K562 (cell line): ENCODE data around the gene CELA1. TPM values are rescaled to one million over a fixed set of nuclear protein-coding genes. Genes with fewer than 3 reads are reported as not detected.

ENCODE experiments used
- ATAC-seq: fragments of 200-7000 bp; cut with Tn5 transposase; 3 replicates; pipeline ENCODE4 v1.9.1; 2020; ENCODE audit warnings: moderate library complexity
- BruUV-seq: library from RNA; stranded (reverse); fragments of 400-500 nt; replicated peaks from 2 replicates; lab custom pipeline; 2021; lab: Mats Ljungman, UMichigan
- CTCF ChIA-PET: fragments of 300-600 bp; formaldehyde crosslinking; extraction: SDS; loops from one replicate; lab custom pipeline; 2021; ENCODE audit warnings: low intra/inter-chr PET ratio; lab: Yijun Ruan, JAX
- POLR2A ChIA-PET: fragments of 300-600, 350-650 bp; sonication (Branson Sonifier 250); formaldehyde crosslinking; extraction: SDS; loops from one replicate; lab custom pipeline; 2021; ENCODE audit warnings: antibody characterized with exemption, inconsistent platforms; lab: Yijun Ruan, JAX
- DNase-seq, 4 experiments: peaks; one replicate each; pipeline versions ENCODE4 v3.0.0 to v3.0.0-alpha.2; 2011 to 2018; ENCODE audit warnings: low spot score in 3 of 4, mixed read lengths in 3 of 4; ENCODE audit errors: extremely low read depth in 1 of 4
- FAIRE-seq: peaks from 2 replicates; lab custom pipeline; 2011; peaks lifted over from hg19 to GRCh38; lab: Jason Lieb, UNC
- H2AFZ ChIP-seq: 2 replicates; pipeline ENCODE4 v1.6.0; 2011; ENCODE audit warnings: low read depth, low read length, control low read depth, inconsistent platforms
- H3K27ac ChIP-seq: fragments of 200-600 bp; 3 replicates; pipeline ENCODE4 v1.8.0; 2011; ENCODE audit warnings: low read depth, mild to moderate bottlenecking, control low read depth, inconsistent platforms, low read length, moderate library complexity, mixed read lengths; ENCODE audit errors: extremely low read depth
- H3K27me3 ChIP-seq, 2 experiments: fragments of 300-600 bp in 1 of 2; 2 replicates in 1 of 2; 3 replicates in 1 of 2; pipeline versions ENCODE4 v1.6.0 to v1.8.0; 2011; ENCODE audit warnings: inconsistent platforms in 2 of 2, low read length in 2 of 2, mild to moderate bottlenecking in 1 of 2, mixed read lengths in 1 of 2, moderate library complexity in 1 of 2; ENCODE audit not compliant: control insufficient read depth in 2 of 2, insufficient read depth in 2 of 2
- H3K36me3 ChIP-seq: fragments of 300-600 bp; 3 replicates; pipeline ENCODE4 v1.8.0; 2011; ENCODE audit warnings: mild to moderate bottlenecking, low read length, inconsistent platforms; ENCODE audit not compliant: control insufficient read depth, insufficient read depth
- H3K4me1 ChIP-seq, 2 experiments: fragments of 200-600 bp in 1 of 2; replicated peaks in 1 of 2; 2 replicates in 1 of 2; 3 replicates in 1 of 2; pipeline versions ENCODE4 v1.5.1 to v1.8.0; 2011; ENCODE audit warnings: inconsistent platforms in 2 of 2, low read length in 2 of 2, mild to moderate bottlenecking in 1 of 2, mixed read lengths in 1 of 2, moderate library complexity in 1 of 2; ENCODE audit not compliant: control insufficient read depth in 2 of 2, insufficient read depth in 2 of 2
- H3K4me2 ChIP-seq: 2 replicates; pipeline ENCODE4 v1.6.1; 2011; ENCODE audit warnings: low read length, control low read depth, inconsistent platforms, mixed read lengths; ENCODE audit not compliant: insufficient read depth
- H3K4me3 ChIP-seq: fragments of 200-600 bp; sonication (generic), shearing (Covaris generic); 2 replicates; pipeline ENCODE4 v1.5.1; 2016; ENCODE audit warnings: control low read depth, inconsistent platforms
- H3K79me2 ChIP-seq: fragments of 200-600 bp; 3 replicates; pipeline ENCODE4 v1.8.0; 2011; ENCODE audit warnings: low read length, inconsistent platforms; ENCODE audit not compliant: control insufficient read depth, insufficient read depth
- H3K9ac ChIP-seq, 2 experiments: 2 replicates each; pipeline versions ENCODE4 v1.6.0 to v1.6.1; 2011; ENCODE audit warnings: low read depth in 2 of 2, low read length in 2 of 2, control low read depth in 1 of 2, inconsistent platforms in 1 of 2, mild to moderate bottlenecking in 1 of 2, mixed read lengths in 1 of 2; ENCODE audit not compliant: insufficient read depth in 1 of 2
- H3K9me1 ChIP-seq: one replicate; pipeline ENCODE4 v1.6.0; 2011; ENCODE audit warnings: inconsistent platforms, mild to moderate bottlenecking, low read length, moderate library complexity; ENCODE audit not compliant: control insufficient read depth, insufficient read depth
- H3K9me3 ChIP-seq: replicated peaks from 2 replicates; pipeline ENCODE4 v1.5.1; 2011; ENCODE audit warnings: low read depth, low read length, inconsistent platforms; ENCODE audit not compliant: control insufficient read depth, insufficient read depth
- H4K20me1 ChIP-seq: replicated peaks from 2 replicates; pipeline ENCODE4 v1.6.1; 2011; ENCODE audit warnings: low read length, inconsistent platforms, mixed read lengths; ENCODE audit not compliant: control insufficient read depth, insufficient read depth
- REST ChIP-seq, 2 experiments: fragments of 450-650 bp; formaldehyde crosslinking in 1 of 2; IDR thresholded peaks; 2 replicates each; pipeline versions ENCODE4 v1.4.0 to v1.6.1; 2014 to 2020; ENCODE audit warnings: mild to moderate bottlenecking in 2 of 2, borderline replicate concordance in 1 of 2, low read depth in 1 of 2
- SPI1 ChIP-seq: IDR thresholded peaks from 2 replicates; pipeline ENCODE4 v1.6.1; 2011; ENCODE audit warnings: low read depth, low read length, control low read depth, borderline replicate concordance
- ZBTB11 ChIP-seq, 3 experiments: fragments of 200-800 bp in 1 of 3; fragments of 250-450 bp in 1 of 3; fragments of 450-650 bp in 1 of 3; sonication (Bioruptor Pico) in 1 of 3; sonication (Bioruptor generic) in 1 of 3; formaldehyde crosslinking in 1 of 3; IDR thresholded peaks; 2 replicates each; pipeline versions ENCODE4 v1.6.1 to v1.8.0; 2016 to 2022; ENCODE audit warnings: mild to moderate bottlenecking in 2 of 3, missing genetic modification characterization in 2 of 3, missing compliant biosample characterization in 1 of 3, moderate library complexity in 1 of 3
- ZNF766 ChIP-seq: fragments of 200-800 bp; sonication (Bioruptor generic); conservative IDR thresholded peaks from 2 replicates; pipeline ENCODE4 v1.6.1; 2016; ENCODE audit warnings: missing genetic modification characterization, missing compliant biosample characterization
- WGBS: fragments of 100-300 bp; shearing (Covaris generic); methylation state at CpG from one replicate; pipeline ENCODE4 v1.1.6; 2016; ENCODE audit warnings: low coverage, mixed read lengths; ENCODE audit not compliant: insufficient coverage; ENCODE audit errors: missing lambda C conversion rate; 5-methylcytosine and 5-hydroxymethylcytosine counted together
- in situ Hi-C: fragments of 300-500 bp; cut with MboI; formaldehyde crosslinking; loops from 4 replicates; pipeline ENCODE4 v1.15.0; 2018; ENCODE audit warnings: inconsistent platforms, mixed read lengths
- intact Hi-C: fragments of 100-400 bp; cut with micrococcal nuclease; formaldehyde crosslinking; loops from 2 replicates; pipeline ENCODE4 v1.14.2; 2022
- polyA plus RNA-seq, 8 experiments: library from polyadenylated mRNA; depleted of rRNA in 4 of 8; stranded (reverse) in 5 of 8; unstranded in 3 of 8; fragments of >200 nt; fragmentation: Nextera tagmentation in 2 of 8; fragmentation: Illumina TruSeq in 1 of 8; extraction: Ambion mirVana in 2 of 8; extraction: Trizol in 1 of 8; gene quantifications; 2 replicates each; pipeline versions ENCODE4 v1.2.1 to v1.2.3, GENCODE V29; 2011 to 2014; ENCODE audit warnings: inconsistent platforms in 1 of 8, missing spikeins in 1 of 8
- total RNA-seq, 7 experiments: library from RNA; depleted of rRNA in 6 of 7; stranded (reverse); fragments of >200 nt in 6 of 7; fragmentation: Illumina TruSeq in 2 of 7; extraction: Trizol in 2 of 7; gene quantifications; 2 replicates each; pipeline versions ENCODE4 v1.2.1 to v1.2.3, GENCODE V29; 2011 to 2021; ENCODE audit warnings: low replicate concordance in 1 of 7

Gene CELA1
- total and polyA plus RNA-seq, 9 of the 15 experiments (the other 6 are each of a cell fraction or from before 2014, with no cell fraction given) = 0.06 to 0.27 (median 0.22) TPM; not detected in 6

GRCh38 chr12:51373187-51373586 is 26.7 kb upstream of the CELA1 start:
- FAIRE-seq (no peak), ATAC-seq (no peak), DNase-seq (no peak)
- Histone ChIP-seq H3K9me3 (no peaks in the 10 kb centered on the region), H3K4me3 (no peak overlapping the region), H3K9me1 (no peaks in the 10 kb centered on the region), H3K4me2 (no peak overlapping the region), H3K27me3 (no peaks in the 10 kb centered on the region), H3K79me2 (no peaks in the 10 kb centered on the region), H3K4me1 (peaks cover 12 to 13% of the 10 kb centered on the region in 2 experiments), H3K9ac (no peak overlapping the region), H2AFZ (no peak overlapping the region), H3K36me3 (no peaks in the 10 kb centered on the region), H4K20me1 (no peaks in the 10 kb centered on the region; the same call in 1 of the 2 replicates), H3K27ac (no peak overlapping the region)
- WGBS = 6% methylated on average over 3 of the region's 3 CpGs
- TF ChIP-seq REST (IDR thresholded peaks at IDR 0.05; ENCODE audit: borderline replicate concordance) (no peak), REST (CRISPR knock-in tag; IDR thresholded peaks at IDR 0.05; ENCODE audit: low read depth) (no peak), ZNF766 (peak; percentile 58), ZBTB11 (CRISPR knock-in tag; IDR thresholded peaks at IDR 0.05) (no peak), SPI1 (peak; percentile 26; the same call in 1 of the 2 replicates)
- CTCF ChIA-PET = no interaction called here
- in situ Hi-C loops = no loop called here
- intact Hi-C loops = no loop called here
- BruUV-seq = no TSS peak
- POLR2A ChIA-PET = interaction anchor here (0.6 to 1.8 kb wide), 4 partner anchors 11 to 18 kb away, joined by 3 to 6 read pairs (median 4); partner anchors contain the start of gene GALNT6
